SK-N-SH (cell line): Measurements from ENCODE around the gene MARCHF3. TPM values are rescaled to one million over a fixed set of nuclear protein-coding genes. Genes with fewer than 3 reads are reported as not detected.

Experiments used
- CTCF ChIA-PET: fragments of 300-600, 350-600 bp; formaldehyde crosslinking; extraction: SDS; loops from one replicate; lab custom pipeline; 2021; lab: Yijun Ruan, JAX
- POLR2A ChIA-PET: fragments of 350-600 bp; sonication (Branson Sonifier 250); formaldehyde crosslinking; extraction: SDS; loops from one replicate; lab custom pipeline; 2020; ENCODE audit warnings: antibody characterized with exemption, inconsistent platforms; lab: Yijun Ruan, JAX
- DNase-seq: peaks from one replicate; pipeline ENCODE4 v3.0.0; 2012
- H2AFZ ChIP-seq: fragments of 200-600 bp; sonication (generic); 2 replicates; pipeline ENCODE4 v1.8.1; 2016; ENCODE audit warnings: antibody characterized with exemption, mild to moderate bottlenecking, low read depth
- H3F3A ChIP-seq: fragments of 200-600 bp; sonication (generic); replicated peaks from 2 replicates; pipeline ENCODE3; 2016; ENCODE audit warnings: antibody characterized with exemption, mild to moderate bottlenecking; ENCODE audit not compliant: insufficient read depth
- H3K27ac ChIP-seq, 2 experiments: fragments of 200-500 bp in 1 of 2; fragments of 200-600 bp in 1 of 2; sonication (Bioruptor generic) in 1 of 2; sonication (generic), shearing (Covaris generic) in 1 of 2; 2 replicates each; pipeline versions ENCODE4 v1.5.1 to v1.6.1; 2014 to 2016; ENCODE audit warnings: low read depth in 2 of 2, inconsistent platforms in 1 of 2, low read length in 1 of 2, mild to moderate bottlenecking in 1 of 2, mixed read lengths in 1 of 2
- H3K27me3 ChIP-seq: fragments of 200-600 bp; sonication (generic), shearing (Covaris generic); 2 replicates; pipeline ENCODE4 v1.6.1; 2016; ENCODE audit warnings: mixed run types; ENCODE audit not compliant: insufficient read depth
- H3K36me3 ChIP-seq, 2 experiments: fragments of 200-500 bp in 1 of 2; fragments of 200-600 bp in 1 of 2; sonication (Bioruptor generic) in 1 of 2; sonication (generic) in 1 of 2; replicated peaks in 1 of 2; 2 replicates each; pipeline versions ENCODE3 to v1.5.1; 2014 to 2016; ENCODE audit warnings: low read length in 1 of 2, mild to moderate bottlenecking in 1 of 2; ENCODE audit not compliant: insufficient read depth in 2 of 2, control insufficient read depth in 1 of 2
- H3K4me1 ChIP-seq, 2 experiments: fragments of 200-500 bp in 1 of 2; fragments of 200-600 bp in 1 of 2; sonication (Bioruptor generic) in 1 of 2; sonication (generic), shearing (Covaris generic) in 1 of 2; 2 replicates each; pipeline versions ENCODE4 v1.5.1 to v1.6.1; 2014 to 2016; ENCODE audit warnings: low read depth in 1 of 2, low read length in 1 of 2, mixed run types in 1 of 2; ENCODE audit not compliant: insufficient read depth in 2 of 2, control insufficient read depth in 1 of 2
- H3K4me2 ChIP-seq: fragments of 200-600 bp; sonication (generic), shearing (Covaris generic); 2 replicates; pipeline ENCODE4 v1.6.1; 2017; ENCODE audit warnings: mixed run types
- H3K4me3 ChIP-seq, 2 experiments: fragments of 200-500 bp in 1 of 2; fragments of 200-600 bp in 1 of 2; sonication (Bioruptor generic) in 1 of 2; sonication (generic), shearing (Covaris generic) in 1 of 2; 2 replicates each; pipeline versions ENCODE4 v1.5.1 to v1.8.1; 2014 to 2016; ENCODE audit warnings: low read depth in 2 of 2, inconsistent platforms in 1 of 2, low read length in 1 of 2, mild to moderate bottlenecking in 1 of 2, mixed read lengths in 1 of 2, moderate library complexity in 1 of 2
- H3K79me2 ChIP-seq: fragments of 200-600 bp; sonication (generic); 2 replicates; pipeline ENCODE4 v1.8.1; 2017; ENCODE audit warnings: mild to moderate bottlenecking; ENCODE audit not compliant: insufficient read depth
- H3K9ac ChIP-seq: fragments of 200-600 bp; sonication (generic); 2 replicates; pipeline ENCODE4 v1.6.1; 2017; ENCODE audit warnings: mixed run types
- H3K9me2 ChIP-seq: fragments of 200-600 bp; sonication (generic); 2 replicates; pipeline ENCODE4 v1.6.1; 2017; ENCODE audit warnings: mixed run types
- H3K9me3 ChIP-seq: fragments of 200-600 bp; sonication (generic); 2 replicates; pipeline ENCODE4 v1.6.1; 2017; ENCODE audit warnings: mixed run types, mild to moderate bottlenecking, moderate library complexity
- H4K20me1 ChIP-seq: fragments of 200-600 bp; sonication (generic); 2 replicates; pipeline ENCODE4 v1.6.1; 2017; ENCODE audit warnings: mild to moderate bottlenecking, mixed run types; ENCODE audit not compliant: insufficient read depth
- CHD2 ChIP-seq: fragments of 150-350 bp; IDR thresholded peaks from 2 replicates; pipeline ENCODE4 v1.6.1; 2018; ENCODE audit warnings: low read length; ENCODE audit not compliant: partially characterized antibody
- CTCF ChIP-seq: fragments of 200-600 bp; sonication (generic); IDR thresholded peaks from 2 replicates; pipeline ENCODE4 v1.6.1; 2017; ENCODE audit warnings: antibody characterized with exemption, mild to moderate bottlenecking, moderate library complexity
- ELF1 ChIP-seq: IDR thresholded peaks from 2 replicates; pipeline ENCODE4 v1.4.0; 2012
- EP300 ChIP-seq, 2 experiments: IDR thresholded peaks; 2 replicates each; pipeline versions ENCODE4 v1.4.0 to v1.6.1; 2012; ENCODE audit warnings: borderline replicate concordance in 1 of 2, low read depth in 1 of 2, low read length in 1 of 2
- EZH2phosphoT487 ChIP-seq: fragments of 200-600 bp; sonication (generic); IDR thresholded peaks from 2 replicates; pipeline ENCODE4 v1.6.1; 2017; ENCODE audit warnings: low read depth, mixed run types, mild to moderate bottlenecking, antibody characterized with exemption, moderate library complexity, borderline replicate concordance
- FOSL2 ChIP-seq: IDR thresholded peaks from 2 replicates; pipeline ENCODE4 v1.4.0; 2012; ENCODE audit warnings: low read depth, mild to moderate bottlenecking, moderate library complexity, borderline replicate concordance
- FOXJ3 ChIP-seq: sonication (generic); formaldehyde crosslinking; IDR thresholded peaks from 2 replicates; pipeline ENCODE4 v1.5.1; 2020; ENCODE audit warnings: mild to moderate bottlenecking, missing genetic modification reagents
- FOXM1 ChIP-seq: IDR thresholded peaks from 2 replicates; pipeline ENCODE4 v1.4.0; 2012; ENCODE audit warnings: low read depth, mild to moderate bottlenecking
- GATA2 ChIP-seq: sonication (generic); formaldehyde crosslinking; IDR thresholded peaks from 2 replicates; pipeline ENCODE4 v1.5.0; 2020; ENCODE audit warnings: mild to moderate bottlenecking, missing genetic modification reagents
- JUND ChIP-seq: IDR thresholded peaks from 2 replicates; pipeline ENCODE4 v1.4.0; 2012
- MEF2A ChIP-seq: IDR thresholded peaks from 2 replicates; pipeline ENCODE4 v1.4.0; 2012; ENCODE audit warnings: low read depth, borderline replicate concordance
- MXI1 ChIP-seq: IDR thresholded peaks from 2 replicates; pipeline ENCODE4 v1.6.1; 2012; ENCODE audit warnings: mild to moderate bottlenecking, low read depth, low read length, improper control_type of control experiment
- NFIC ChIP-seq: IDR thresholded peaks from 2 replicates; pipeline ENCODE4 v1.4.0; 2012; ENCODE audit warnings: borderline replicate concordance
- NRF1 ChIP-seq: IDR thresholded peaks from 2 replicates; pipeline ENCODE4 v1.6.1; 2012; ENCODE audit warnings: low read depth, mild to moderate bottlenecking, low read length
- RCOR1 ChIP-seq: fragments of 150-350 bp; IDR thresholded peaks from 2 replicates; pipeline ENCODE4 v1.6.1; 2017; ENCODE audit warnings: antibody characterized with exemption, low read length
- RFX5 ChIP-seq: IDR thresholded peaks from 2 replicates; pipeline ENCODE4 v1.6.1; 2012; ENCODE audit warnings: mild to moderate bottlenecking, improper control_type of control experiment, low read length
- RXRA ChIP-seq: IDR thresholded peaks from 2 replicates; pipeline ENCODE4 v1.4.0; 2012; ENCODE audit warnings: low read depth, mild to moderate bottlenecking, borderline replicate concordance
- SMC3 ChIP-seq: IDR thresholded peaks from 2 replicates; pipeline ENCODE4 v1.6.1; 2012; ENCODE audit warnings: low read depth, low read length, improper control_type of control experiment
- TAF1 ChIP-seq: IDR thresholded peaks from 2 replicates; pipeline ENCODE4 v1.6.1; 2012; ENCODE audit warnings: low read depth, mild to moderate bottlenecking, low read length, moderate library complexity, borderline replicate concordance
- TCF12 ChIP-seq: IDR thresholded peaks from 2 replicates; pipeline ENCODE4 v1.4.0; 2012
- WGBS: methylation state at CpG from one replicate; pipeline ENCODE4 v1.1.6; 2017; ENCODE audit warnings: low lambda C conversion rate; 5-methylcytosine and 5-hydroxymethylcytosine counted together
- polyA plus RNA-seq, 3 experiments: library from polyadenylated mRNA; depleted of rRNA; stranded (reverse); fragments of >200 nt; gene quantifications; 2 replicates each; pipeline ENCODE4 v1.2.3, GENCODE V29; 2012
- TF ChIP-seq, protein P1 (sequence below): IDR thresholded peaks from 2 replicates; pipeline ENCODE4; 2012
- TF ChIP-seq, protein P2 (sequence below): fragments of 150-350 bp; IDR thresholded peaks from 2 replicates; pipeline ENCODE4 v1.6.1; 2016; ENCODE audit warnings: mild to moderate bottlenecking, low read depth, low read length
- TF ChIP-seq, protein P3 (sequence below): fragments of 150-350 bp; IDR thresholded peaks from 2 replicates; pipeline ENCODE4 v1.6.1; 2017; ENCODE audit warnings: antibody characterized with exemption, low read length, low read depth, borderline replicate concordance
- TF ChIP-seq, protein P4 (sequence below): IDR thresholded peaks from 2 replicates; pipeline ENCODE4 v1.4.0; 2012; ENCODE audit warnings: low read depth
- TF ChIP-seq, protein P5 (sequence below): IDR thresholded peaks from 2 replicates; pipeline ENCODE4 v1.4.0; 2012; ENCODE audit warnings: low read depth, borderline replicate concordance

Gene MARCHF3
- polyA plus RNA-seq, 1 of the 3 experiments (the other 2 are of a cell fraction), result 21.5 TPM

DNA sequence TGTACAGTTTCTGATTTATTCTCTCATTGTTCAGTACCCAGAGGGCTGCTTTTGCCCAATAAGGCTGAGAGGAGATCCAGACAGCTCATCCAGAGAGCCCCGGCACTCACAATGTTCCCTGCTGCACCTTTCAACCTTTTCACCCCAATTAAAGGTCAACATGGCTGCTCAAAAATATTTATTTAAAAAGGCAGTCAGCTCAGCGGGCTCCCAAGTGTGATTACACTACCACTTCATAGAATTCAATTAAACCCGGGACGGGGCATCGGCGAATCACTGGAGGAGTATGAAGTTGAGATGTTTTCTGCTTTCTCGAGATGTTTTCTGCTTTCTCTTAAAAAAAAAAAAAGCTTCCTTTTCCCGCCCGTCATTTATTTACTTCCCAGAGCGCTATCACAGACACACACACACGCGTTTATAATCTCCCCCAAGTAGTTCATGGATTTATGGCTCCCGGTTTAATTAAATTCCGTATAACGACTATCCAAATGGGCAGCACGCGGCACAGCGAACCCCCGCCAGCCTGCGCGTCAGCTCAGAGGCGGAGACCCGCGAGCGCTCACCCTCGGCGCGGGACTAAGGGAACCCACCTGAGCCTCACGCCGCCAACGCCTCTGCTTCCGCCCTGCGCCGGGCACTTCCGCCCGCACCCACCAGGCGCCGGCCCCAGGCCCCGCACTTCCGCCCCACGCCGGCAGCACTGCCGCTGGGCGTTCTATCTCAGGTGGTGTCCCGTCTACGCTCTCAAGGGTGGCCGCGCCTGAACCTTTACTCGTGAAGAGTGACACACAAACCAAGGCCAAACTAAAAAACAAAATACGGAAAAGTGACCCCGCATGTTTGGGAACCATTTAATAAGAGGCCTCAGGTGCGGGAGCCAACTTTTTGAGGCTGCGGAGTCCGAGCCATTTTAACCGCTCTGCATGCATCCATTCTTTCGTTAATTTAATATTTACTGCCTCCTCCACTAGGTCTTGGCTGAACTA, 42.8 kb upstream of the MARCHF3 start, which contains the start of gene C5orf63:
TSS of gene C5orf63 (minus strand) at position 642 of the 986 bp plus-strand sequence. CDS start 14,507 bp downstream, outside the sequence.
- no peaks in the 10 kb centered on the region for H3K36me3 ChIP-seq
- CTCF ChIA-PET, result interaction anchor here (0.9 to 1.6 kb wide), 5 partner anchors 9 to 418 kb away, joined by 3 to 7 read pairs (median 4); no protein-coding TSS in a partner anchor
- H3K4me1 ChIP-seq, result peaks cover 3 to 7% of the 10 kb centered on the region in 2 experiments; a peak in 2 of 4 replicates
- peak within 1 kb of the TSS; percentile 54 to 67 for H3K4me3 ChIP-seq
- H2AFZ ChIP-seq, result peak within 1 kb of the TSS; percentile 89
- POLR2A ChIA-PET, result interaction anchor here (1.0 kb wide), 1 partner anchor 26 kb away, joined by 3 read pairs; no protein-coding TSS in a partner anchor
- H3K27ac ChIP-seq, result peak within 1 kb of the TSS in 1 of 2 experiments; percentile 64; a peak in 2 of 4 replicates
- H3K9me3 ChIP-seq, result no peaks in the 10 kb centered on the region
- H3K27me3 ChIP-seq, result no peaks in the 10 kb centered on the region
- H3K9me2 ChIP-seq, result no peaks in the 10 kb centered on the region
- H4K20me1 ChIP-seq, result no peaks in the 10 kb centered on the region
- peak within 1 kb of the TSS; percentile 52; the same call in 1 of the 2 replicates for H3K9ac ChIP-seq
- peaks cover 15% of the 10 kb centered on the region for H3F3A ChIP-seq
- no peaks in the 10 kb centered on the region for H3K79me2 ChIP-seq
- H3K4me2 ChIP-seq, result peak within 1 kb of the TSS; percentile 76
- peak; percentile 86 for DNase-seq
- 31% methylated on average over 51 of the region's 56 CpGs for WGBS
- no peak for TF ChIP-seq FOXM1
- no peak for TF ChIP-seq FOSL2
- no peak for TF ChIP-seq MEF2A
- TF ChIP-seq, protein P1, sequence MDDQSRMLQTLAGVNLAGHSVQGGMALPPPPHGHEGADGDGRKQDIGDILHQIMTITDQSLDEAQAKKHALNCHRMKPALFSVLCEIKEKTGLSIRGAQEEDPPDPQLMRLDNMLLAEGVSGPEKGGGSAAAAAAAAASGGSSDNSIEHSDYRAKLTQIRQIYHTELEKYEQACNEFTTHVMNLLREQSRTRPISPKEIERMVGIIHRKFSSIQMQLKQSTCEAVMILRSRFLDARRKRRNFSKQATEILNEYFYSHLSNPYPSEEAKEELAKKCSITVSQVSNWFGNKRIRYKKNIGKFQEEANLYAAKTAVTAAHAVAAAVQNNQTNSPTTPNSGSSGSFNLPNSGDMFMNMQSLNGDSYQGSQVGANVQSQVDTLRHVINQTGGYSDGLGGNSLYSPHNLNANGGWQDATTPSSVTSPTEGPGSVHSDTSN, result no peak
- peak; percentile 58; the same call in 1 of the 2 replicates for TF ChIP-seq MXI1
- TF ChIP-seq, protein P2, sequence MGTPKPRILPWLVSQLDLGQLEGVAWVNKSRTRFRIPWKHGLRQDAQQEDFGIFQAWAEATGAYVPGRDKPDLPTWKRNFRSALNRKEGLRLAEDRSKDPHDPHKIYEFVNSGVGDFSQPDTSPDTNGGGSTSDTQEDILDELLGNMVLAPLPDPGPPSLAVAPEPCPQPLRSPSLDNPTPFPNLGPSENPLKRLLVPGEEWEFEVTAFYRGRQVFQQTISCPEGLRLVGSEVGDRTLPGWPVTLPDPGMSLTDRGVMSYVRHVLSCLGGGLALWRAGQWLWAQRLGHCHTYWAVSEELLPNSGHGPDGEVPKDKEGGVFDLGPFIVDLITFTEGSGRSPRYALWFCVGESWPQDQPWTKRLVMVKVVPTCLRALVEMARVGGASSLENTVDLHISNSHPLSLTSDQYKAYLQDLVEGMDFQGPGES, result no peak
- peak; percentile 40 for TF ChIP-seq CHD2
- TF ChIP-seq, protein P3, sequence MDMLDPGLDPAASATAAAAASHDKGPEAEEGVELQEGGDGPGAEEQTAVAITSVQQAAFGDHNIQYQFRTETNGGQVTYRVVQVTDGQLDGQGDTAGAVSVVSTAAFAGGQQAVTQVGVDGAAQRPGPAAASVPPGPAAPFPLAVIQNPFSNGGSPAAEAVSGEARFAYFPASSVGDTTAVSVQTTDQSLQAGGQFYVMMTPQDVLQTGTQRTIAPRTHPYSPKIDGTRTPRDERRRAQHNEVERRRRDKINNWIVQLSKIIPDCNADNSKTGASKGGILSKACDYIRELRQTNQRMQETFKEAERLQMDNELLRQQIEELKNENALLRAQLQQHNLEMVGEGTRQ, result no peak
- no peak for TF ChIP-seq EZH2phosphoT487
- 0 out of 2 replicates have a peak, but pooled peaks have one; percentile 35 for TF ChIP-seq TAF1
- TF ChIP-seq, protein P4, sequence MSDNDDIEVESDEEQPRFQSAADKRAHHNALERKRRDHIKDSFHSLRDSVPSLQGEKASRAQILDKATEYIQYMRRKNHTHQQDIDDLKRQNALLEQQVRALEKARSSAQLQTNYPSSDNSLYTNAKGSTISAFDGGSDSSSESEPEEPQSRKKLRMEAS, result peak; percentile 81
- no peak for TF ChIP-seq SMC3
- TF ChIP-seq ELF1, result peak; percentile 76; the same call in 1 of the 2 replicates
- no peak for TF ChIP-seq TCF12
- no peak for TF ChIP-seq NFIC
- no peak for TF ChIP-seq JUND
- TF ChIP-seq, protein P5, sequence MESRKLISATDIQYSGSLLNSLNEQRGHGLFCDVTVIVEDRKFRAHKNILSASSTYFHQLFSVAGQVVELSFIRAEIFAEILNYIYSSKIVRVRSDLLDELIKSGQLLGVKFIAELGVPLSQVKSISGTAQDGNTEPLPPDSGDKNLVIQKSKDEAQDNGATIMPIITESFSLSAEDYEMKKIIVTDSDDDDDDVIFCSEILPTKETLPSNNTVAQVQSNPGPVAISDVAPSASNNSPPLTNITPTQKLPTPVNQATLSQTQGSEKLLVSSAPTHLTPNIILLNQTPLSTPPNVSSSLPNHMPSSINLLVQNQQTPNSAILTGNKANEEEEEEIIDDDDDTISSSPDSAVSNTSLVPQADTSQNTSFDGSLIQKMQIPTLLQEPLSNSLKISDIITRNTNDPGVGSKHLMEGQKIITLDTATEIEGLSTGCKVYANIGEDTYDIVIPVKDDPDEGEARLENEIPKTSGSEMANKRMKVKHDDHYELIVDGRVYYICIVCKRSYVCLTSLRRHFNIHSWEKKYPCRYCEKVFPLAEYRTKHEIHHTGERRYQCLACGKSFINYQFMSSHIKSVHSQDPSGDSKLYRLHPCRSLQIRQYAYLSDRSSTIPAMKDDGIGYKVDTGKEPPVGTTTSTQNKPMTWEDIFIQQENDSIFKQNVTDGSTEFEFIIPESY, result no peak
- TF ChIP-seq GATA2 (CRISPR knock-in tag), result no peak
- TF ChIP-seq RFX5, result no peak
- no peak for TF ChIP-seq RCOR1
- TF ChIP-seq FOXJ3 (CRISPR knock-in tag), result no peak
- no peak for TF ChIP-seq NRF1
- TF ChIP-seq RXRA, result 0 out of 2 replicates have a peak, but pooled peaks have one; percentile 5
- TF ChIP-seq CTCF, result no peak
- TF ChIP-seq EP300 (IDR thresholded peaks at IDR 0.05; ENCODE audit: borderline replicate concordance in 1 of 2, low read depth in 1 of 2, low read length in 1 of 2), result peak; percentile 12 to 14; a peak in 2 of 4 replicates
